Spleen (tissue), 11 donors: ENCODE measurements around the gene PPP1R1B. TPM values are rescaled to one million over a fixed set of nuclear protein-coding genes. Genes with fewer than 3 reads are reported as not detected.
A peak's percentile ranks its signal among the peaks of the same experiment; 100 is the strongest.

Source experiments
- DNase-seq: peaks from one replicate; pipeline ENCODE4 v3.0.0-alpha.2; 2020
- H3K27ac ChIP-seq, 8 donors: fragments of 200-600 bp; sonication (generic) in 7 of 8; 1 replicate in 4 of 8; 2 replicates in 4 of 8; pipeline versions ENCODE4 v1.5.0 to v1.8.0; 2016 to 2021; ENCODE audit warnings: inconsistent platforms in 4 of 8, mild to moderate bottlenecking in 4 of 8, moderate library complexity in 1 of 8
- H3K27me3 ChIP-seq, 7 donors: fragments of 200-600 bp; sonication (generic) in 6 of 7; replicated peaks in 1 of 7; 1 replicate in 4 of 7; 2 replicates in 3 of 7; pipeline versions ENCODE4 v1.5.0 to v1.8.0; 2016 to 2021; ENCODE audit warnings: inconsistent platforms in 3 of 7, mild to moderate bottlenecking in 1 of 7
- H3K36me3 ChIP-seq, 6 donors: fragments of 200-600 bp; sonication (generic) in 5 of 6; 1 replicate in 4 of 6; 2 replicates in 2 of 6; pipeline versions ENCODE4 v1.5.0 to v1.8.0; 2016 to 2021; ENCODE audit warnings: inconsistent platforms in 2 of 6
- H3K4me1 ChIP-seq, 6 donors: fragments of 200-600 bp; sonication (generic) in 5 of 6; 1 replicate in 3 of 6; 2 replicates in 3 of 6; pipeline versions ENCODE4 v1.5.0 to v1.8.0; 2016 to 2021; ENCODE audit warnings: inconsistent platforms in 3 of 6
- H3K4me3 ChIP-seq, 8 donors: fragments of 200-600 bp; sonication (generic) in 7 of 8; 1 replicate in 4 of 8; 2 replicates in 4 of 8; pipeline versions ENCODE4 v1.5.0 to v1.8.0; 2016 to 2021; ENCODE audit warnings: inconsistent platforms in 4 of 8, mild to moderate bottlenecking in 4 of 8, moderate library complexity in 2 of 8
- H3K9me3 ChIP-seq, 8 donors: fragments of 200-600 bp; sonication (generic) in 7 of 8; 1 replicate in 4 of 8; 2 replicates in 4 of 8; pipeline versions ENCODE4 v1.5.0 to v1.8.0; 2016 to 2021; ENCODE audit warnings: inconsistent platforms in 4 of 8
- POLR2A ChIP-seq, 3 donors: fragments of 450-650 bp; IDR thresholded peaks; one replicate each; pipeline ENCODE4 v1.5.1; 2017; ENCODE audit warnings: antibody characterized with exemption in 3 of 3, mild to moderate bottlenecking in 1 of 3
- POLR2AphosphoS5 ChIP-seq, 3 donors: sonication (generic); formaldehyde crosslinking; IDR thresholded peaks; one replicate each; pipeline ENCODE4 v1.5.1; 2017; ENCODE audit warnings: antibody characterized with exemption in 3 of 3
- WGBS, 5 donors: extraction: QIAGEN DNeasy Blood & Tissue Kit in 3 of 5; methylation state at CpG; one replicate each; pipeline versions ENCODE4 v1.1.5 to v1.1.7; 2013 to 2018; 5-methylcytosine and 5-hydroxymethylcytosine counted together
- intact Hi-C: fragments of 100-400 bp; cut with DNase I; formaldehyde crosslinking; loops from one replicate; pipeline ENCODE4 v1.15.0; 2023; ENCODE audit warnings: low total_unique reads
- polyA plus RNA-seq, 3 donors: library from polyadenylated mRNA; stranded (reverse); fragments of 200-250 nt; gene quantifications; one replicate each; pipeline ENCODE4 v1.2.1, GENCODE V29; 2013
- total RNA-seq, 7 donors: library from RNA; depleted of rRNA in 3 of 7; stranded (reverse); fragments of >200 nt in 3 of 7; fragmentation: NEBNext Ultra II Directional in 4 of 7; extraction: Animal tissue kit (Norgen Biotek cat#: 25700) in 4 of 7; gene quantifications; one replicate each; pipeline versions ENCODE4 v1.1.0 to v1.2.1, GENCODE V29; 2016 to 2021
- TF ChIP-seq, protein P1 (sequence below), 11 experiments: fragments of 200-600 bp in 7 of 11; fragments of 450-650 bp in 4 of 11; sonication (generic) in 4 of 11; IDR thresholded peaks in 8 of 11; conservative IDR thresholded peaks in 3 of 11; 1 replicate in 7 of 11; 2 replicates in 4 of 11; pipeline versions ENCODE4 v1.4.0 to v1.8.0; 2016 to 2021; ENCODE audit warnings: antibody characterized with exemption in 11 of 11, inconsistent platforms in 4 of 11, mild to moderate bottlenecking in 1 of 11
- donor health status: healthy with polysubstance abuse.
- donor health status: DM: no; HTN: no; CAD: no; lungs with moderate emphysema.
- donor health status: DM: no; HTN: no; CAD: no.
- donor health status: Bipolar disorder and iron deficiency.
- donor health status: healthy.
- donor health status: DM: no; HTN: no; CAD: no.
- donor health status: DM: yes; HTN: yes; CAD: no.

PPP1R1B gene
- total and polyA plus RNA-seq, 10 donors: 0.06 to 0.26 TPM; not detected in 8

DNA sequence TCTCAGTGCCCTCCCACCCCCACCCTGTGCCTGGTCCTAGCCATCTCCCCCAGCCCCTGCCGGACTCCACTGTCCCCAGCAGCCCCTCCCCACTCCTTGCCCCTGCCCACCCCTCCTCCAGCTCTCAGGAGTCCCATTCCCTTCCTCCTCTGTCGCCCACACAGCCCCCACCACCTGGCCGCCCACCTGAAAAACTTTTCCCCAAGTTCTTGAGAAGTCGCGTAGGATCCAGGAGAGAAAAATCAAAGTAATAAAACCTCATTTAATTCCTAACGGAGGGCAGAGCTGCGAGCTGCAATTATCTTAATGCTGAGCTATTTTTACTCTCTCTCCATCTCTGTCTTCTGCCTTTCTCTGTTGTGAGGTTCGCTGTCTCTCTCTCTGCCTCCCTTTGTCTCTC, 2.4 kb upstream of the PPP1R1B start:
- intact Hi-C loops: loop anchor here (5.0 to 10.0 kb wide), 2 partner anchors 128 to 240 kb away; partner anchors contain the start of genes IKZF3 and ZPBP2
- Histone ChIP-seq H3K4me1 (peaks cover 0 to 45% (median 32%) of the 10 kb centered on the region in 6 donors), H3K27me3 (peaks cover 0 to 67% (median 35%) of the 10 kb centered on the region in 7 donors), H3K9me3 (no peaks in the 10 kb centered on the region), H3K4me3 (no peak overlapping the region), H3K27ac (no peak overlapping the region), H3K36me3 (no peaks in the 10 kb centered on the region)
- WGBS, 5 donors: 80 to 86% (median 83%) methylated on average over 8 of the region's 8 CpGs
- TF ChIP-seq POLR2A (IDR thresholded peaks at IDR 0.05) (no peak), POLR2AphosphoS5 (IDR thresholded peaks at IDR 0.05) (no peak)
- TF ChIP-seq, protein P1, sequence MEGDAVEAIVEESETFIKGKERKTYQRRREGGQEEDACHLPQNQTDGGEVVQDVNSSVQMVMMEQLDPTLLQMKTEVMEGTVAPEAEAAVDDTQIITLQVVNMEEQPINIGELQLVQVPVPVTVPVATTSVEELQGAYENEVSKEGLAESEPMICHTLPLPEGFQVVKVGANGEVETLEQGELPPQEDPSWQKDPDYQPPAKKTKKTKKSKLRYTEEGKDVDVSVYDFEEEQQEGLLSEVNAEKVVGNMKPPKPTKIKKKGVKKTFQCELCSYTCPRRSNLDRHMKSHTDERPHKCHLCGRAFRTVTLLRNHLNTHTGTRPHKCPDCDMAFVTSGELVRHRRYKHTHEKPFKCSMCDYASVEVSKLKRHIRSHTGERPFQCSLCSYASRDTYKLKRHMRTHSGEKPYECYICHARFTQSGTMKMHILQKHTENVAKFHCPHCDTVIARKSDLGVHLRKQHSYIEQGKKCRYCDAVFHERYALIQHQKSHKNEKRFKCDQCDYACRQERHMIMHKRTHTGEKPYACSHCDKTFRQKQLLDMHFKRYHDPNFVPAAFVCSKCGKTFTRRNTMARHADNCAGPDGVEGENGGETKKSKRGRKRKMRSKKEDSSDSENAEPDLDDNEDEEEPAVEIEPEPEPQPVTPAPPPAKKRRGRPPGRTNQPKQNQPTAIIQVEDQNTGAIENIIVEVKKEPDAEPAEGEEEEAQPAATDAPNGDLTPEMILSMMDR (IDR thresholded peaks at IDR 0.05 in 8 of 11, conservative IDR thresholded peaks at IDR 0.05 in 3 of 11): no peak
- no peak for DNase-seq

DNA sequence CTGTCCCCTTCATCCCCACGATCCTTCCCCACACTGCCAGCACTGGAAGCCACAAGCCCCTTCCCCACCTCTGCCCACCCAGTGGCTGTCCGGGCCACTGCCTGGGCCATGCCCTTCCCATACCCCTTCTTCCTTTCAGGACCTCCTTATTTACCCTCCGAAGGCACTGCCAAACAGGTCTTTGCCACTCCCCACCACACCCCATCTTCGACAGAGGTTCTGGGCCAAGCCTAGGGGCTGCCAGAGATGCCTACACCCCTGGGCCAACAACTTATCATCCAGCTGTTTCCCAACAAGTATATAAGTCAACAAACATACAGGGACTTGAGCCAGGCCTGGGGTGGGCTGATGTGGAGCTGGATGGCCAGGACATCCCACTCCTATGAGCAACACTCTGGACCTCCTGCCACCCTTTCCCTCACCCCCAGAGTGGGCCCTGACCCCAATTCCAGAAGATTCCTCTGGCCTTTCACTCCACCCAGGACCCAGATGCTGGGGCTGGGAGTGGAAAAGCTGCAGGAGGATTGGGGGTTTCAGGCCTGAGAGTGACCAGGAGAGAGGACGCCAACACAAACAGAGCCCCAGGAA, 1.5 kb upstream of the PPP1R1B start:
- Histone ChIP-seq H3K4me3 (no peak overlapping the region), H3K36me3 (no peaks in the 10 kb centered on the region), H3K27me3 (peaks cover 0 to 75% (median 35%) of the 10 kb centered on the region in 7 donors), H3K27ac (no peak overlapping the region), H3K4me1 (peaks cover 0 to 55% (median 32%) of the 10 kb centered on the region in 6 donors), H3K9me3 (no peaks in the 10 kb centered on the region)
- TF ChIP-seq, protein P1 (IDR thresholded peaks at IDR 0.05 in 8 of 11, conservative IDR thresholded peaks at IDR 0.05 in 3 of 11): no peak
- WGBS, 5 donors: 64 to 87% (median 73%) methylated on average over 4 to 5 of the region's 5 CpGs
- DNase-seq: no peak
- intact Hi-C loops: loop anchor here (10.0 kb wide), 1 partner anchor 240 kb away; the partner anchor contains the start of genes IKZF3 and ZPBP2

DNA sequence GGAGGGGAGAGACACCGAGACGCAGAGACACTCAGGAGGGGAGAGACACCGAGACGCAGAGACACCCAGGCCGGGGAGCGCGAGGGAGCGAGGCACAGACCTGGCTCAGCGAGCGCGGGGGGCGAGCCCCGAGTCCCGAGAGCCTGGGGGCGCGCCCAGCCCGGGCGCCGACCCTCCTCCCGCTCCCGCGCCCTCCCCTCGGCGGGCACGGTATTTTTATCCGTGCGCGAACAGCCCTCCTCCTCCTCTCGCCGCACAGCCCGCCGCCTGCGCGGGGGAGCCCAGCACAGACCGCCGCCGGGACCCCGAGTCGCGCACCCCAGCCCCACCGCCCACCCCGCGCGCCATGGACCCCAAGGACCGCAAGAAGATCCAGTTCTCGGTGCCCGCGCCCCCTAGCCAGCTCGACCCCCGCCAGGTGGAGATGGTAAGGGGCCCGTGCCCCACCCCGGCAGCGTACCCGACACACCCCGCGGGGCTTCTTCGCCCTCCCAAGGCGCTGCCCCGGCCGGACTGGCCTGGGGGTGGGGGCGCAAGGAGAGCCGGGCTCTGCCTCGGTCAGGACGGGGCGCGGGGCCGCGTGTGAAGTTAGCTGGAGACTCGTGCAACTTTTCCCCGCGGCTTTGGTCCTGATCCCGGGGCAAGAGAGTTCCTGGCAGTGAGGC, 427 bp downstream of the PPP1R1B start:
- Histone ChIP-seq H3K9me3 (no peaks in the 10 kb centered on the region), H3K27me3 (peaks cover 0 to 84% (median 35%) of the 10 kb centered on the region in 7 donors), H3K36me3 (no peaks in the 10 kb centered on the region), H3K27ac (no peak overlapping the region), H3K4me1 (peaks cover 0 to 53% (median 24%) of the 10 kb centered on the region in 6 donors), H3K4me3 (peak overlapping the region in 5 of 8 donors; percentile 2 to 55 (median 17))
- WGBS, 5 donors: 7 to 15% (median 8%) methylated on average over 13 to 72 of the region's 72 CpGs
- intact Hi-C loops: loop anchor here (10.0 kb wide), 1 partner anchor 238 kb away; the partner anchor contains the start of genes IKZF3 and ZPBP2
- DNase-seq: peak; percentile 69
- no peak for TF ChIP-seq POLR2A (IDR thresholded peaks at IDR 0.05)

DNA sequence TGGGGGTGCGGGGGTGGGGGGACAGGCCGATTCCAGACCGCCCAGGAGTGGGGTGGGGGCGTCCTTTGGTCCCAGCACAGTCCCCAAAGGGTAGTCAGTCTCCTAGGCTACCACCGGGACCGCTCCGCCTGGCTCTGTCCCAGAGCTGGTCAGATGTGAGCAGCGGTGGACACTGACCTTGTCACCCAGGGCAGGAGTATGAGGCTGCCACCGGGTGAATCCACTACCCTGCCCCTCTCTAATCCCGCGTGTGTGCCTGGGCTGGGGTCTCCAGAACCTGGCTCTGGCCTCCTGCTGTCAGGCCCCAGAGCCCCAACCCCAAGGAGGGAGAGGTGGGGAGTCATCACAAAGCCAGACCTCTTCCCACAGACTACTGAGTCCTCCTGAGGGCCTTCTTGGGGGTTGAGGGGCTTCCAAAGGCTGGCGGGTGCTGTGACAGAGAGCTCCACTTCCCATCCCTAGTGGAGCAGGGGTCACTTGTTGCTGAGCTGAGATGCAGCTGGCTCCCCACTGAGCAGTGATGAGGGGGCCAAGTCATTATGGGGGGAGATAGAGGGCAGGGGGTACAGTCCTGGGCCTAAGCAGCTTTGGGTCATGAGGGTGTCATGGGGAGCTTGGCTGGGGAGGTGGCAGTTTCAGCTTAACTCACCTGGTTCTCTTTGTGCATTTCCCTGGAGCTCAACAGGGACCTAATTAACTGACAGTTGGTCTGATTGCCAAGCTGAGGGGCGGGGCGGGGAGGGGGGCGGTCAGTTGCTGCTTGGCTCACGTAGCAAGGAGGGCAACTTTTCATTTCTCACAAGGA, 1.2 kb downstream of the PPP1R1B start:
- Histone ChIP-seq H3K27me3 (peaks cover 0 to 89% (median 35%) of the 10 kb centered on the region in 7 donors), H3K36me3 (no peaks in the 10 kb centered on the region), H3K9me3 (no peaks in the 10 kb centered on the region), H3K4me3 (no peak overlapping the region), H3K4me1 (peaks cover 0 to 46% (median 20%) of the 10 kb centered on the region in 6 donors), H3K27ac (no peak overlapping the region)
- no peak for DNase-seq
- intact Hi-C loops: loop anchor here (10.0 kb wide), 1 partner anchor 237 kb away; the partner anchor contains the start of genes IKZF3 and ZPBP2
- WGBS, 5 donors: 68 to 84% (median 75%) methylated on average over 13 to 16 of the region's 16 CpGs
- TF ChIP-seq POLR2A (IDR thresholded peaks at IDR 0.05) (no peak), POLR2AphosphoS5 (IDR thresholded peaks at IDR 0.05) (no peak)
- TF ChIP-seq, protein P1 (IDR thresholded peaks at IDR 0.05 in 8 of 11, conservative IDR thresholded peaks at IDR 0.05 in 3 of 11): no peak
